ENCODE data around the gene ABCC4.

- TF ChIP-seq CTCF (IDR thresholded peaks at IDR 0.05) (no peak), EZH2 (IDR thresholded peaks at IDR 0.05; ENCODE audit: borderline replicate concordance, insufficient read depth, low read depth, low read length, poor library complexity, severe bottlenecking) (no peak)
Measured at GRCh38 chr13:95343944-95344343, 42.7 kb upstream of the ABCC4 start.
